Nucleus accumbens (tissue), 56 donors: ENCODE measurements around the gene SMO.
"Not testable (repeated sequence)": the region's sequence is repeated elsewhere in the genome, so short reads cannot be mapped to it uniquely, and the experiment has no call there.

Experiments used
- DNase-seq, 56 donors: peaks; one replicate each; lab custom pipeline; 2025; lab: John Stamatoyannopoulos, UW

Gene SMO

GRCh38 chr7:129169171-129169671, 19.2 kb upstream of the SMO start:
- DNase-seq: peak in 5 of 56 donors; percentile 9 to 54 (median 31)

- no peak for DNase-seq
These were observed 18.6 kb upstream of the SMO start for GRCh38 chr7:129169686-129170440.

- no peak for DNase-seq
These were observed 17.9 kb upstream of the SMO start for GRCh38 chr7:129170441-129171021.

GRCh38 chr7:129173861-129174260, 14.6 kb upstream of the SMO start:
- DNase-seq: not testable (repeated sequence)

GRCh38 chr7:129176916-129177710, 11.3 kb upstream of the SMO start:
- DNase-seq: no peak

GRCh38 chr7:129184981-129185670, 3.3 kb upstream of the SMO start:
- DNase-seq: no peak

GRCh38 chr7:129186749-129187260, 1.6 kb upstream of the SMO start:
- no peak for DNase-seq

GRCh38 chr7:129187681-129188371, 607 bp upstream of the SMO start:
- DNase-seq: no peak

- peak in 1 of 56 donors; percentile 9 for DNase-seq
These were observed 643 bp downstream of the SMO start for GRCh38 chr7:129188892-129189660.

- no peak for DNase-seq
These were observed 1.4 kb downstream of the SMO start for GRCh38 chr7:129189661-129190310.

- DNase-seq: no peak
These were observed 2.8 kb downstream of the SMO start for GRCh38 chr7:129191272-129191671.

GRCh38 chr7:129193892-129194291, 5.5 kb downstream of the SMO start:
- no peak for DNase-seq

- DNase-seq: no peak
These were observed 9.3 kb downstream of the SMO start for GRCh38 chr7:129197771-129198170.

GRCh38 chr7:129199406-129199805, 11.0 kb downstream of the SMO start:
- no peak for DNase-seq

GRCh38 chr7:129202058-129202777, 13.8 kb downstream of the SMO start:
- DNase-seq: no peak

GRCh38 chr7:129203050-129203741, 14.8 kb downstream of the SMO start:
- DNase-seq: no peak

GRCh38 chr7:129205126-129205818, 16.8 kb downstream of the SMO start:
- no peak for DNase-seq
